GM18951 (cell line): ENCODE results near the gene LRRC1.

Source experiments
- POLR2A ChIP-seq: IDR thresholded peaks from 4 replicates; pipeline ENCODE4 v1.6.1; 2011; ENCODE audit warnings: mild to moderate bottlenecking; ENCODE audit not compliant: insufficient read length, insufficient read depth; ENCODE audit errors: extremely low read depth
- in situ Hi-C: fragments of 300-500 bp; cut with MboI; formaldehyde crosslinking; loops from one replicate; pipeline ENCODE4 v1.12.0; 2022; ENCODE audit warnings: low sequenced_read_pairs, mixed read lengths, inconsistent platforms; ENCODE audit not compliant: unreplicated experiment

LRRC1 gene

GRCh38 chr6:53928641-53929040 lies 133.8 kb downstream of the LRRC1 start:
- in situ Hi-C loops, result no loop called here
- TF ChIP-seq POLR2A, result no peak

GRCh38 chr6:53929041-53929820 lies 134.4 kb downstream of the LRRC1 start:
- TF ChIP-seq POLR2A, result no peak
- in situ Hi-C loops, result no loop called here

GRCh38 chr6:53929821-53930120 lies 135.0 kb downstream of the LRRC1 start:
- in situ Hi-C loops, result no loop called here
- TF ChIP-seq POLR2A, result no peak

GRCh38 chr6:53930330-53930729 lies 135.5 kb downstream of the LRRC1 start:
- TF ChIP-seq POLR2A, result no peak
- in situ Hi-C loops, result no loop called here

GRCh38 chr6:53931086-53931485 lies 136.3 kb downstream of the LRRC1 start:
- in situ Hi-C loops, result no loop called here
- TF ChIP-seq POLR2A, result no peak

GRCh38 chr6:53932516-53932915 lies 137.7 kb downstream of the LRRC1 start:
- in situ Hi-C loops, result no loop called here
- no peak for TF ChIP-seq POLR2A

GRCh38 chr6:53934023-53934422 lies 139.2 kb downstream of the LRRC1 start:
- in situ Hi-C loops, result no loop called here
- no peak for TF ChIP-seq POLR2A

GRCh38 chr6:53937461-53937860 lies 142.7 kb downstream of the LRRC1 start:
- TF ChIP-seq POLR2A, result no peak
- in situ Hi-C loops, result no loop called here

- in situ Hi-C loops, result no loop called here
- TF ChIP-seq POLR2A, result no peak
Measured at GRCh38 chr6:53938810-53939209, 144.0 kb downstream of the LRRC1 start.

GRCh38 chr6:53939830-53940229 lies 145.0 kb downstream of the LRRC1 start:
- no peak for TF ChIP-seq POLR2A
- in situ Hi-C loops, result no loop called here

- no peak for TF ChIP-seq POLR2A
Measured at GRCh38 chr6:53943395-53943794, 148.6 kb downstream of the LRRC1 start.

GRCh38 chr6:53944091-53944490 lies 149.3 kb downstream of the LRRC1 start:
- no peak for TF ChIP-seq POLR2A
- in situ Hi-C loops, result no loop called here

More at GRCh38 chr6:53943395-53943794, 148.6 kb downstream of the LRRC1 start:
- in situ Hi-C loops, result no loop called here

GRCh38 chr6:53944543-53944942 lies 149.7 kb downstream of the LRRC1 start:
- in situ Hi-C loops, result no loop called here
- no peak for TF ChIP-seq POLR2A

- no peak for TF ChIP-seq POLR2A
- in situ Hi-C loops, result no loop called here
Measured at GRCh38 chr6:53945765-53946407, 151.1 kb downstream of the LRRC1 start.
